ENCODE data around the gene CEP164.
"Not testable (repeated sequence)": the region's sequence is repeated elsewhere in the genome, so short reads cannot be mapped to it uniquely, and the experiment has no call there.

CEP164 gene

GRCh38 chr11:117442049-117442868, 114.6 kb downstream of the CEP164 start:
- no peak for DNase-seq (ENCODE audit: low read depth)

- no peak for DNase-seq (ENCODE audit: low read depth)
Observed at GRCh38 chr11:117442869-117443239, 115.2 kb downstream of the CEP164 start.

- DNase-seq (ENCODE audit: low read depth) = no peak
Observed at GRCh38 chr11:117443266-117444186, 115.9 kb downstream of the CEP164 start.

DNA sequence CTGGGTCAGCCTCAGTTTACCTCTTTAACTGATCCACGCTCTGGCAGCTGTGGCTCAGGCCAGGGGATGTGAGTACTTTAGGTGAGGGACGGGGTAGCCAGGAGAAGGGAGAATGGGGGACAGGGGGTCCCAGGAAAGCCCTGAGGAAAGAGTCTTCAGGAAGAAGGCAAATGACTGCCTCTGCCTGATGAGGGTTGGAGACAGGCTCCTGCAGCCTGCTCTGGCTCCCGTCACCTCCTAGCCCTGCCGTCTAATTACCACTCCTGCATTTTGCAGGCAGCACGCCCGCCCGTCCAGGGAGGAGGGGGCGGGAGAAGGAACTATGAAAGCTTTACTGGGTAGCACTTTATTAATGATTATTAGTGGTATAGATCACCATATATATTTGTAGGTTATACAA, 116.6 kb downstream of the CEP164 start:
- no peak for DNase-seq (ENCODE audit: low read depth)

- DNase-seq (ENCODE audit: low read depth) = no peak
Observed at GRCh38 chr11:117444711-117445658, 117.3 kb downstream of the CEP164 start.

GRCh38 chr11:117449111-117449693, 121.5 kb downstream of the CEP164 start:
- DNase-seq (ENCODE audit: low read depth) = no peak

DNA sequence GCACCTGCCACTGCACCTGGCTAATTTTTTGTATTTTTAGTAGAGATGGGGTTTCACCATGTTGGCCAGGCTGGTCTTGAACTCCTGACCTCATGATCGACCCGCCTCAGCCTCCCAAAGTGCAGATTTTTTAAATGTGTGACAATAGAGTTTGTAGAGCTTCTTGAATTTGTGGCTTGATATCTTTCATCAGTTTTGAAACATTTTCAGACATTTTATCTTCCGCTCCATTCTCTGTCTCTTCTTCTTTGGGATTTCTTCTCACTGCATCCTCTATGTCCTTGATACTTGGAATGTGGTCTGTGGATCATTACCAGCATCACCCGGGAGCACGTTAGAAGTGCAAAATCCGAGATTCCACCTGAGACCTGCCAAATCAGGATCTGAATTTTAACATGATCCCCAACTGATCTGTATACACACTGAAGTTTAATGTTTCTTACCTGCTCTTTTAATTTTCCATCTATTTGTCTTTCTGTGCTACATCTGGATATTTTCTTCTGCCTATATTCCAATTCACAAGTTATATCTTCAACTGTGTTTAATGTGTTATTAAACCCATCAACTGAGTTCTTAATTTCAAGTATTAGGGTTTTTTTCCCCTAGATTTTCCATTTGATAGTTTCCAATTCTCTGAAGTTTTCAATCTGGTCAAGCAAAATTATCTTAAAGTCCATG, 126.4 kb downstream of the CEP164 start:
- DNase-seq (ENCODE audit: low read depth) = no peak

GRCh38 chr11:117454564-117454917, 126.9 kb downstream of the CEP164 start:
- no peak for DNase-seq (ENCODE audit: low read depth)

- no peak for DNase-seq (ENCODE audit: low read depth)
Observed at GRCh38 chr11:117456027-117456720, 128.5 kb downstream of the CEP164 start.

DNA sequence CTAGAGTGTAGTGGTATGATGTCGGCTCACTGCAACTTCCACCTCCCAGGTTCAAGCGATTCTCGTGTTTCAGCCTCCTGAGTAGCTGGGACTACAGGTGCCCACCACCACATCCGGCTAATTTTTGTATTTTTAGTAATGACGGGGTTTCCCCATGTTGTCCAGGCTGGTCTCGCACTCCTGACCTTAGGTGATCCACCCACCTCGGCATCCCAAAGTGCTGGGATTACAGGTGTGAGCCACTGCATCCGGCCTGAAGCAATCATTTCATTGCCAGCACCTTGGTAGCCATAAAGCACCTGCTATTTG, 129.0 kb downstream of the CEP164 start:
- DNase-seq (ENCODE audit: low read depth) = not testable (repeated sequence)

DNA sequence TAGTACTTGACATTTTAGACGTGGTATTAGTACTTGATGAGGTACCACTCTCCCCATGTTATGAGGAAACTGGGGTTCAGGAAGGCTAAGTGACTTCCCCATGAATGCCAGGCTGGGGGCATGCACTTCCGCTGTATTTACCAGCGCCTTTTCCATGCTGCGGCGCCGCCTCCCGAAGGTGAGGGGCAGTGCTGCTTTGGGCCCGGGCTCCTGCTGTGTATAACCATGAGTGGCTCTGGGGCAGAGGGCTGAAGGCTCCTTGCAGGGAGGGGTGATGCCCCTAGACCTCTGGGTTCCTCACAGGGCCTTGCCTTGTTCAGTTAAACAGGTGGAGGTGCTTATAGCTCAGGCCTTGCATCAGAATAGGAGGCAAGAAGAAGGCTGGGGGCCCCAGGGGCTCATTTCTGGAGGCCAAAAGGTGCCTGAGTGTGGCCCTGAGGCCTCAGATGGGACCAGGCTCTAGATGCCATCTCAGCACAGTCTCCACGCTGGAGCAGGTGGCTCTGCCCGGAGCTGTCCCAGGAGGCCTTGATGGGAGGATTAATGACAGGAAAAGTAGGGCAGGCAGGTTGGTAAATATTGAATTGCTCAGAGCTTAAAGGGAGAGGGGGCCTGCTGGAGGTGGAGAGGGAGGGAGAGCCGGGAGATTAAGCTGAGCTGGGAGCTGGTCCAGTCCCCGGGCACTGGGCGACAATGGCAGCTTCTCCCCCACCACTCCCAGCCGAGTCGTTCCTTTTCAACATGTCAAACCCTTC, 129.6 kb downstream of the CEP164 start:
- no peak for DNase-seq (ENCODE audit: low read depth)

DNA sequence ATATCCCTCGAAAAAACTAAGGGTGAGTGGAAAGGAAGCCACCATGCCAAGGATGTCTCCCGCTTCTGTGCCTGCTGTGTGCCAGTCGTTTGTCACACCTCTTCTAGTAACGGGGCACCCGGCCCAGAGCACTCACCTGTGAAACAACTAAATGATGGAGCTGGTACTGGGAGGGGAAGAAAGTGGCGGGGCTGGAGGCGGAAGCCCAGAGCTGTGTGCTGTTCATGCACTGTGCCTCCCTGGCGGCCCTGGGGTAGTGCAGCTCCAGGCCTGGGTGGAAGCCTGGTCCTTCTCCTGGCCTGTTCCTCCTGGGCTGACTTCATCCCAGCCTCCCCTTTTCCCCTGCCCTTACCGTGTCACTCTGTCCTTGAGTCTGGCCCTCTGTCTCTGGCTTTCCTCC, 130.2 kb downstream of the CEP164 start:
- DNase-seq (ENCODE audit: low read depth) = no peak

- no peak for DNase-seq (ENCODE audit: low read depth)
Observed at GRCh38 chr11:117458275-117459122, 130.8 kb downstream of the CEP164 start.

DNA sequence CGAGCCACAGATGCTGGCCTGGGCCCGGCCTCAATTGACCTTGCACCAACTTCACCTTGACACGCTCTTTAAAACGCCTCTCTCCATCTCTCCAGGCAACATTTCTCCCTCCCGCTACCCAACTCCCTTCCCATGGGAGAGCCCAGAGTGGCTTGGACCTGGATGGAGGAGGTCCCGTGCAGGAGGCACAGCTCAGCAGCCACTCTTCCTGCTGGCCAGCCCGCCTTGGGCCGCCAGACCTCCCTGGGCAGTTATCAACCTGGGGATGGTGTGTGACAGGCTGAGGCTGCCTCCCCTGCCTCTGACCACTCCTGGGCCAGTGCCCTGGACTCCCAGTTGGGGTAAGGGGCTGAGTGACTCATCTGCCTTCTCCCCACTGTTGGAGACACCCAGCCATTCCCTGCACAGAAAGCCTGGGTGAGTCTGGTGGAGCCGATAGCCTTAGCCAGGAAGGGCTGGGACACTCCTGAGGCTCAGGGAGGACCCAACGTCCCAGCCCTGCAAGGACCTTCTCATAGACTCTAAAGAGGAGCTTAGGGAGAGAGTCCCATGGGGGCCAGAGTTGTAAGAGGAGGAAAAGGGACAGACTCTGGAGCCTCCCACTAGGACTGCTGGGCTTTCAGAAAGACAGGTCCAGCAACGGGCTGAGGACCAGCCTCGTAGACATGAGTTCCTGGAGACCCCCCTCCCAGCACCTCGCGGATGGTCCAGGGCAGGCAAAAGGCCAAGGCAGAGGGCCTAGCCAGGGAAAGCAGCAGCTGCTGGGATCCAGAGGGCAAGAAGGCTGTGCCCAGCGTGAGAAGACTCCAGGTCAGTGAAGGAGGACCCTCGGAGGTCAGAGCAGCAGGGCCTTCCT, 131.7 kb downstream of the CEP164 start:
- no peak for DNase-seq (ENCODE audit: low read depth)

- no peak for DNase-seq (ENCODE audit: low read depth)
Observed at GRCh38 chr11:117459979-117460300, 132.3 kb downstream of the CEP164 start.

DNA sequence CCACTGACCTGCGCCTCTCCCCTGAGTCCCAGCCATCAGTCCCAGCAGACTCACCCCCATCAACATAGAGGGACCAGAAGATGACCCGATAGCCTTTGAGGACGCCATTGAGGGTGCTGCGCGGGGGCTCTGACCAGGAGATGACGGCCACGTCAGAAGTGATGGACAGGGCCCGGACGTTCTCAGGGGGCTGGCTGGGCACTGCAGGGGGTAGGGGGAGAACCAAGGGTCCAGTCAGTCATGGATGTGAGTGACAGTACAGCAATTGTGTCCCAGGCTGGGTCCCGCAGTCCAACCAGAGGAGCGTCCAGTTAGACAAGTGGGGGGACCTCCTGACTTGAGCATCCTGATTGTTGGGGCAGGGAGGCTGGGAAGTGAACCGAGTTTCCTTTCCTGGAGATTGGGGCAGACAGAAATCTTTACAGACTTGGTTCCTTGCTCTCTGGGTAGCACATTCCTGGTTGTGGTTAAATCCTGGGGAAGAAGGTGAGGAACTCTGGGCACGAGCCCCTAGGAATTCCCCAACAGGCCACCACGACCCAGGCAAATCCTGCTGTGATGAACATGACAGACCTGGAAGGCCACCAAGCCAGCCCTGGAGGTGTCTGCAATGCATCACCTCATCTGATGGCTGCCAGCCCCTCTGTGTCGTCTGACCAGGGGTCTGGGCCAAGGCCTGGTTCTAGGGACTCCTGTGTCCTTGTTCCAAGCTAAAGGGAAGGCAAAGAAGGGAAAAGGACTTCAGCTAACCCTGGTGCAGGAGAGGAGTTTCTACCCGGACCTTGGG, 133.9 kb downstream of the CEP164 start:
- DNase-seq (ENCODE audit: low read depth) = no peak

GRCh38 chr11:117462183-117462863, 134.7 kb downstream of the CEP164 start:
- DNase-seq (ENCODE audit: low read depth) = no peak
